Endodermal cell (in vitro differentiated cells): ENCODE measurements around the gene CTSL. TPM values are rescaled to one million over a fixed set of nuclear protein-coding genes. Genes with fewer than 3 reads are reported as not detected.

Experiments used
- DNase-seq: peaks from one replicate; pipeline ENCODE4 v3.0.0-alpha.2; 2017
- H3K27ac ChIP-seq: 2 replicates; pipeline ENCODE4 v1.5.1; 2013; ENCODE audit warnings: mild to moderate bottlenecking, low read depth, low read length, moderate library complexity
- H3K27me3 ChIP-seq: 2 replicates; pipeline ENCODE4 v1.6.1; 2013; ENCODE audit warnings: mild to moderate bottlenecking, low read length, moderate library complexity; ENCODE audit not compliant: insufficient read depth, control insufficient read depth, poor library complexity, severe bottlenecking
- H3K36me3 ChIP-seq: 2 replicates; pipeline ENCODE4 v1.7.0; 2013; ENCODE audit warnings: mild to moderate bottlenecking, low read length, moderate library complexity; ENCODE audit not compliant: control insufficient read depth, insufficient read depth
- H3K4me1 ChIP-seq: one replicate; pipeline ENCODE4 v1.7.0; 2013; ENCODE audit warnings: low read length; ENCODE audit not compliant: control insufficient read depth, insufficient read depth
- H3K4me3 ChIP-seq: 2 replicates; pipeline ENCODE4 v1.5.1; 2013; ENCODE audit warnings: mild to moderate bottlenecking, low read length, moderate library complexity
- H3K9ac ChIP-seq: 2 replicates; pipeline ENCODE4 v1.6.1; 2013; ENCODE audit warnings: mild to moderate bottlenecking, low read length, moderate library complexity; ENCODE audit not compliant: poor library complexity, severe bottlenecking; ENCODE audit errors: extremely low read depth
- H3K9me3 ChIP-seq: 2 replicates; pipeline ENCODE4 v1.6.1; 2013; ENCODE audit warnings: mild to moderate bottlenecking, low read length, moderate library complexity; ENCODE audit not compliant: control insufficient read depth
- H3K27ac Mint-ChIP-seq: 2 replicates; pipeline ENCODE4 v1.8.0; 2020; ENCODE audit warnings: mixed read lengths
- H3K27me3 Mint-ChIP-seq: 2 replicates; pipeline ENCODE4 v1.8.0; 2021; ENCODE audit warnings: mild to moderate bottlenecking, mixed read lengths; ENCODE audit not compliant: insufficient read depth
- H3K36me3 Mint-ChIP-seq: 2 replicates; pipeline ENCODE4 v1.8.0; 2020; ENCODE audit warnings: low read depth, mixed read lengths
- H3K4me1 Mint-ChIP-seq: 2 replicates; pipeline ENCODE4 v1.8.0; 2020; ENCODE audit warnings: mixed read lengths
- H3K4me3 Mint-ChIP-seq: 2 replicates; pipeline ENCODE4 v1.8.0; 2020; ENCODE audit warnings: mild to moderate bottlenecking, moderate library complexity, mixed read lengths
- H3K9me3 Mint-ChIP-seq: 2 replicates; pipeline ENCODE4 v1.8.0; 2020; ENCODE audit warnings: mild to moderate bottlenecking, mixed read lengths
- CTCF ChIP-seq: fragments of 200-600 bp; sonication (generic); conservative IDR thresholded peaks from 2 replicates; pipeline ENCODE4 v1.5.0; 2021; ENCODE audit warnings: antibody characterized with exemption, mild to moderate bottlenecking
- WGBS, 2 experiments: methylation state at CpG; one replicate each; pipeline versions ENCODE4 v1.1.5 to v1.1.7; 2013; ENCODE audit warnings: missing lambda C conversion rate in 2 of 2, mixed read lengths in 1 of 2; ENCODE audit not compliant: insufficient coverage in 1 of 2, insufficient read length in 1 of 2; 5-methylcytosine and 5-hydroxymethylcytosine counted together
- total RNA-seq, 2 donors: library from RNA; stranded (reverse); fragmentation: NEBNext Ultra II Directional in 1 of 2; extraction: Animal tissue kit (Norgen Biotek cat#: 25700) in 1 of 2; gene quantifications; 2 replicates in 1 of 2; 3 replicates in 1 of 2; pipeline ENCODE4 v1.2.1, GENCODE V29; 2021

Gene CTSL
- total RNA-seq, 2 donors from 2014 or later: 81.2 to 131 TPM

GRCh38 chr9:87760529-87760928, 34.6 kb downstream of the CTSL start:
- no peak overlapping the region for H3K27ac ChIP-seq
- no peak overlapping the region for H3K4me3 ChIP-seq
- no peaks in the 10 kb centered on the region for H3K4me1 ChIP-seq
- no peak overlapping the region for H3K9ac ChIP-seq
- H3K27me3 ChIP-seq: no peaks in the 10 kb centered on the region
- peaks cover 23% of the 10 kb centered on the region for H3K9me3 Mint-ChIP-seq
- peaks cover 11% of the 10 kb centered on the region for H3K27me3 Mint-ChIP-seq
- 91 to 100% methylated on average over 1 to 2 of the region's 2 CpGs for WGBS, 2 experiments
- no peak for TF ChIP-seq CTCF
- no peak overlapping the region for H3K27ac Mint-ChIP-seq
- no peak for DNase-seq
- H3K36me3 ChIP-seq: no peaks in the 10 kb centered on the region
- H3K4me3 Mint-ChIP-seq: no peak overlapping the region
- H3K4me1 Mint-ChIP-seq: peaks cover 6% of the 10 kb centered on the region
- no peaks in the 10 kb centered on the region for H3K36me3 Mint-ChIP-seq
- H3K9me3 ChIP-seq: peaks cover 8% of the 10 kb centered on the region

- Mint-ChIP-seq H3K4me1 (no peaks in the 10 kb centered on the region), H3K27ac (no peak overlapping the region), H3K27me3 (peaks cover 11% of the 10 kb centered on the region), H3K9me3 (peaks cover 19% of the 10 kb centered on the region), H3K4me3 (no peak overlapping the region), H3K36me3 (no peaks in the 10 kb centered on the region)
- H3K27ac ChIP-seq: no peak overlapping the region
- peaks cover 8% of the 10 kb centered on the region for H3K9me3 ChIP-seq
- H3K27me3 ChIP-seq: no peaks in the 10 kb centered on the region
- H3K4me3 ChIP-seq: no peak overlapping the region
- no peaks in the 10 kb centered on the region for H3K4me1 ChIP-seq
- no peak overlapping the region for H3K9ac ChIP-seq
- no peaks in the 10 kb centered on the region for H3K36me3 ChIP-seq
- TF ChIP-seq CTCF: no peak
- 88 to 93% methylated on average over 5 to 6 of the region's 6 CpGs for WGBS, 2 experiments
- DNase-seq: no peak
Observed at GRCh38 chr9:87763286-87763685, 37.4 kb downstream of the CTSL start.

- Mint-ChIP-seq H3K9me3 (peaks cover 8% of the 10 kb centered on the region), H3K27me3 (peaks cover 15% of the 10 kb centered on the region), H3K4me3 (no peak overlapping the region), H3K36me3 (no peaks in the 10 kb centered on the region), H3K4me1 (peaks cover 3% of the 10 kb centered on the region), H3K27ac (no peak overlapping the region)
- Histone ChIP-seq H3K9me3 (peaks cover 2% of the 10 kb centered on the region), H3K4me1 (no peaks in the 10 kb centered on the region), H3K27ac (no peak overlapping the region), H3K36me3 (no peaks in the 10 kb centered on the region), H3K27me3 (no peaks in the 10 kb centered on the region), H3K4me3 (no peak overlapping the region), H3K9ac (no peak overlapping the region)
- no peak for TF ChIP-seq CTCF
- no peak for DNase-seq
Observed at GRCh38 chr9:87765521-87765920, 39.6 kb downstream of the CTSL start.
